PC-9 (cell line): ENCODE data around the gene KIF6. TPM values are rescaled to one million over a fixed set of nuclear protein-coding genes. Genes with fewer than 3 reads are reported as not detected.

ENCODE experiments used
- BruUV-seq: library from RNA; stranded (reverse); fragments of 400-500 nt; replicated peaks from 2 replicates; lab custom pipeline; 2021; lab: Mats Ljungman, UMichigan
- CTCF ChIA-PET: fragments of 300-600 bp; sonication (Branson Sonifier 250); formaldehyde crosslinking; loops from one replicate; lab custom pipeline; 2022; ENCODE audit warnings: antibody characterized with exemption; lab: Charles Lee
- POLR2A ChIA-PET: fragments of 300-600 bp; sonication (Branson Sonifier 250); formaldehyde crosslinking; loops from one replicate; lab custom pipeline; 2022; ENCODE audit warnings: antibody characterized with exemption; ENCODE audit not compliant: unreplicated experiment; lab: Charles Lee
- DNase-seq, 2 experiments: peaks; one replicate each; pipeline versions ENCODE4 v3.0.0 to v3.0.0-alpha.2; 2015 to 2022; ENCODE audit warnings: mixed read lengths in 1 of 2
- H2AFZ ChIP-seq: fragments of 200-600 bp; sonication (generic); 2 replicates; pipeline ENCODE4 v1.8.1; 2017; ENCODE audit warnings: antibody characterized with exemption
- H3F3A ChIP-seq: fragments of 200-600 bp; sonication (generic); 2 replicates; pipeline ENCODE4 v1.8.1; 2017; ENCODE audit warnings: antibody characterized with exemption, mild to moderate bottlenecking, low read depth; ENCODE audit not compliant: insufficient read depth
- H3K27ac ChIP-seq: fragments of 200-600 bp; sonication (generic); 2 replicates; pipeline ENCODE4 v1.6.1; 2016; ENCODE audit warnings: mixed run types
- H3K27me3 ChIP-seq: fragments of 200-600 bp; sonication (generic); 2 replicates; pipeline ENCODE4 v1.6.1; 2016; ENCODE audit warnings: low read depth, mixed run types; ENCODE audit not compliant: insufficient read depth
- H3K36me3 ChIP-seq: fragments of 200-600 bp; sonication (generic); 2 replicates; pipeline ENCODE4 v1.6.1; 2016; ENCODE audit warnings: low read depth, mixed run types
- H3K4me1 ChIP-seq: fragments of 200-600 bp; sonication (generic); replicated peaks from 2 replicates; pipeline ENCODE4 v1.6.1; 2016; ENCODE audit warnings: mixed run types; ENCODE audit not compliant: insufficient read depth
- H3K4me2 ChIP-seq: fragments of 200-600 bp; sonication (generic); 2 replicates; pipeline ENCODE4 v1.6.1; 2017; ENCODE audit warnings: mixed run types
- H3K4me3 ChIP-seq: fragments of 200-600 bp; sonication (generic); 2 replicates; pipeline ENCODE4 v1.6.1; 2016; ENCODE audit warnings: mixed run types
- H3K79me2 ChIP-seq: fragments of 200-600 bp; sonication (generic); 2 replicates; pipeline ENCODE4 v1.6.1; 2017; ENCODE audit warnings: low read depth, mixed run types
- H3K9me2 ChIP-seq: fragments of 200-600 bp; sonication (generic); 2 replicates; pipeline ENCODE4 v1.8.1; 2017; ENCODE audit warnings: mild to moderate bottlenecking; ENCODE audit not compliant: insufficient read depth
- H3K9me3 ChIP-seq: fragments of 200-600 bp; sonication (generic); 2 replicates; pipeline ENCODE4 v1.8.1; 2016; ENCODE audit warnings: low read depth; ENCODE audit not compliant: insufficient read depth
- H4K20me1 ChIP-seq: fragments of 200-600 bp; sonication (generic); 2 replicates; pipeline ENCODE4 v1.8.1; 2017; ENCODE audit not compliant: insufficient read depth
- CTCF ChIP-seq: fragments of 200-600 bp; sonication (generic); conservative IDR thresholded peaks from 2 replicates; pipeline ENCODE4 v1.6.1; 2017; ENCODE audit warnings: mixed run types, antibody characterized with exemption, mild to moderate bottlenecking, moderate library complexity
- EZH2 ChIP-seq: fragments of 200-600 bp; sonication (generic); IDR thresholded peaks from 2 replicates; pipeline ENCODE4 v1.8.0; 2017; ENCODE audit warnings: antibody characterized with exemption, low read depth
- intact Hi-C: fragments of 100-400 bp; cut with micrococcal nuclease; formaldehyde crosslinking; loops from one replicate; pipeline ENCODE4 v1.10.0; 2022; ENCODE audit not compliant: unreplicated experiment
- total RNA-seq: library from RNA; stranded (reverse); gene quantifications from 2 replicates; pipeline ENCODE4 v1.2.3, GENCODE V29; 2021

The KIF6 gene
- total RNA-seq, 1 experiment from 2014 or later: not detected

GRCh38 chr6:39341937-39342336 is 383.3 kb downstream of the KIF6 start:
- H4K20me1 ChIP-seq: no peaks in the 10 kb centered on the region
- H3K4me3 ChIP-seq: no peak overlapping the region
- no peaks in the 10 kb centered on the region for H3K9me2 ChIP-seq
- ChIA-PET POLR2A (no interaction called here), CTCF (no interaction called here)
- intact Hi-C loops: no loop called here
- no peak for DNase-seq
- H3F3A ChIP-seq: no peaks in the 10 kb centered on the region
- no peaks in the 10 kb centered on the region for H3K36me3 ChIP-seq
- no TSS peak for BruUV-seq
- no peaks in the 10 kb centered on the region for H3K4me1 ChIP-seq
- no peaks in the 10 kb centered on the region for H3K9me3 ChIP-seq
- no peak overlapping the region for H3K27ac ChIP-seq
- no peak overlapping the region for H2AFZ ChIP-seq
- no peak for TF ChIP-seq CTCF
- H3K79me2 ChIP-seq: no peaks in the 10 kb centered on the region
- no peak overlapping the region for H3K4me2 ChIP-seq
- H3K27me3 ChIP-seq: peaks cover 66% of the 10 kb centered on the region

GRCh38 chr6:39341352-39341751 is 383.9 kb downstream of the KIF6 start:
- intact Hi-C loops: no loop called here
- H3K79me2 ChIP-seq: no peaks in the 10 kb centered on the region
- no TSS peak for BruUV-seq
- H3K27ac ChIP-seq: no peak overlapping the region
- CTCF ChIA-PET: no interaction called here
- DNase-seq: no peak
- TF ChIP-seq CTCF: no peak
- TF ChIP-seq EZH2: no peak
- H3K27me3 ChIP-seq: peaks cover 64% of the 10 kb centered on the region
- H4K20me1 ChIP-seq: no peaks in the 10 kb centered on the region
- H3K9me2 ChIP-seq: no peaks in the 10 kb centered on the region
- no peak overlapping the region for H3K4me2 ChIP-seq
- H3F3A ChIP-seq: no peaks in the 10 kb centered on the region
- no peaks in the 10 kb centered on the region for H3K4me1 ChIP-seq
- H3K9me3 ChIP-seq: no peaks in the 10 kb centered on the region
- H3K36me3 ChIP-seq: no peaks in the 10 kb centered on the region
- no peak overlapping the region for H2AFZ ChIP-seq
- POLR2A ChIA-PET: no interaction called here
- no peak overlapping the region for H3K4me3 ChIP-seq

- H3K9me2 ChIP-seq: no peaks in the 10 kb centered on the region
- ChIA-PET POLR2A (no interaction called here), CTCF (no interaction called here)
- no peaks in the 10 kb centered on the region for H3K79me2 ChIP-seq
- no peak overlapping the region for H3K27ac ChIP-seq
- H3K4me1 ChIP-seq: no peaks in the 10 kb centered on the region
- intact Hi-C loops: no loop called here
- no peaks in the 10 kb centered on the region for H3K36me3 ChIP-seq
- no peak overlapping the region for H3K4me3 ChIP-seq
- no TSS peak for BruUV-seq
- H2AFZ ChIP-seq: no peak overlapping the region
- no peak overlapping the region for H3K4me2 ChIP-seq
- peaks cover 71% of the 10 kb centered on the region for H3K27me3 ChIP-seq
- H3K9me3 ChIP-seq: no peaks in the 10 kb centered on the region
- H4K20me1 ChIP-seq: no peaks in the 10 kb centered on the region
- DNase-seq: no peak
- no peaks in the 10 kb centered on the region for H3F3A ChIP-seq
- TF ChIP-seq CTCF (no peak), EZH2 (no peak)
Measured at GRCh38 chr6:39339868-39340550, 385.2 kb downstream of the KIF6 start.
